ENCODE measurements around the gene FGFR1OP2. TPM values are rescaled to one million over a fixed set of nuclear protein-coding genes. Genes with fewer than 3 reads are reported as not detected.

The FGFR1OP2 gene
- total RNA-seq, 2 donors from 2014 or later: 79.6 to 123 TPM

GRCh38 chr12:27008081-27008480 is 69.8 kb downstream of the FGFR1OP2 start:
- Histone ChIP-seq H3K4me1 (ENCODE audit: control insufficient read depth in 1 of 2, low read depth in 2 of 2) (peaks cover 34 to 63% of the 10 kb centered on the region in 2 donors), H3K27me3 (replicated peaks; ENCODE audit: insufficient read depth) (no peaks in the 10 kb centered on the region), H3K4me3 (no peak overlapping the region), H3K9me3 (no peaks in the 10 kb centered on the region), H3K27ac (no peak overlapping the region), H3K36me3 (no peaks in the 10 kb centered on the region)
- ATAC-seq (ENCODE audit: insufficient number of reproducible peaks, low FRiP score, low read depth) (no peak), DNase-seq (ENCODE audit: low spot score) (no peak)
- TF ChIP-seq, protein P1, sequence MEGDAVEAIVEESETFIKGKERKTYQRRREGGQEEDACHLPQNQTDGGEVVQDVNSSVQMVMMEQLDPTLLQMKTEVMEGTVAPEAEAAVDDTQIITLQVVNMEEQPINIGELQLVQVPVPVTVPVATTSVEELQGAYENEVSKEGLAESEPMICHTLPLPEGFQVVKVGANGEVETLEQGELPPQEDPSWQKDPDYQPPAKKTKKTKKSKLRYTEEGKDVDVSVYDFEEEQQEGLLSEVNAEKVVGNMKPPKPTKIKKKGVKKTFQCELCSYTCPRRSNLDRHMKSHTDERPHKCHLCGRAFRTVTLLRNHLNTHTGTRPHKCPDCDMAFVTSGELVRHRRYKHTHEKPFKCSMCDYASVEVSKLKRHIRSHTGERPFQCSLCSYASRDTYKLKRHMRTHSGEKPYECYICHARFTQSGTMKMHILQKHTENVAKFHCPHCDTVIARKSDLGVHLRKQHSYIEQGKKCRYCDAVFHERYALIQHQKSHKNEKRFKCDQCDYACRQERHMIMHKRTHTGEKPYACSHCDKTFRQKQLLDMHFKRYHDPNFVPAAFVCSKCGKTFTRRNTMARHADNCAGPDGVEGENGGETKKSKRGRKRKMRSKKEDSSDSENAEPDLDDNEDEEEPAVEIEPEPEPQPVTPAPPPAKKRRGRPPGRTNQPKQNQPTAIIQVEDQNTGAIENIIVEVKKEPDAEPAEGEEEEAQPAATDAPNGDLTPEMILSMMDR (IDR thresholded peaks at IDR 0.05): no peak

- no peak for DNase-seq (ENCODE audit: low spot score)
- Histone ChIP-seq H3K36me3 (no peaks in the 10 kb centered on the region), H3K4me3 (no peak overlapping the region), H3K27ac (no peak overlapping the region), H3K27me3 (replicated peaks; ENCODE audit: insufficient read depth) (no peaks in the 10 kb centered on the region), H3K4me1 (ENCODE audit: control insufficient read depth in 1 of 2, low read depth in 2 of 2) (peaks cover 29 to 61% of the 10 kb centered on the region in 2 donors), H3K9me3 (no peaks in the 10 kb centered on the region)
- ATAC-seq (ENCODE audit: insufficient number of reproducible peaks, low FRiP score, low read depth): no peak
- TF ChIP-seq, protein P1 (IDR thresholded peaks at IDR 0.05): no peak
Measured at GRCh38 chr12:27009881-27010301, 71.6 kb downstream of the FGFR1OP2 start.

DNA sequence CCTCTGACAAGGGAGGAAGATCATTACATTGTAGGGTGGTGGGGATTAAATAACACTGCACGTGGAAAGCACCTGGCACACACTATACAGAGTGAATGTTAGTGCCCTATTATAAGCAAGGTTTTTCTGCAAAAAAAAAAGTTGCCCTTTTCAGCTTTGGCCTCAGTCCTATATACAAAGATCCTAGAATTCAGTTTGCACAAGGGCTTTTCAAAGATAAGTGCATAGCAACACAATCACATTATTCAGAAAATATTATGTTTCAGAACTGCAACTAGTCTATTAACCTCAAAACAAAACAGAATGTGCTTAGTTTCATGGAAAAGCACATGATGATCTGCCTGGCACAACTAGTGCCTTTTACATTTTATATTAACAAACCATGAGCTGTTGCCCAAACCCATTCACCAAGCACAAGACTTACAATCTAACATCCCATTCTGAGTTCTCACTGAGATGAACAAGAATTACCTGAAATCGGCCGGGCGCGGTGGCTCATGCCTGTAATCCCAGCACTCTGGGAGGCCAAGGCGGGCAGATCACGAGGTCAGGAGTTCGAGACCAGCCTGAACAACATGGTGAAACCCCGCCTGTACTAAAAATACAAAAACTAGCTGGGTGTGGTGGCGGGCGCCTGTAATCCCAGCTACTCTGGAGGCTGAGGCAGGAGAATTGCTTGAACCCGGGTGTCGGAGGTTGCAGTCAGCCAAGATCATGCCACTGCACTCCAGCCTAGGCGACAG is 74.1 kb downstream of the FGFR1OP2 start:
- Histone ChIP-seq H3K27me3 (replicated peaks; ENCODE audit: insufficient read depth) (no peaks in the 10 kb centered on the region), H3K27ac (peak overlapping the region; percentile 28 to 88), H3K9me3 (no peaks in the 10 kb centered on the region), H3K36me3 (no peaks in the 10 kb centered on the region), H3K4me1 (ENCODE audit: control insufficient read depth in 1 of 2, low read depth in 2 of 2) (peaks cover 20 to 52% of the 10 kb centered on the region in 2 donors), H3K4me3 (peak overlapping the region; percentile 90)
- DNase-seq (ENCODE audit: low spot score) (no peak), ATAC-seq (ENCODE audit: insufficient number of reproducible peaks, low FRiP score, low read depth) (peak; percentile 15)
- TF ChIP-seq, protein P1 (IDR thresholded peaks at IDR 0.05): no peak

DNA sequence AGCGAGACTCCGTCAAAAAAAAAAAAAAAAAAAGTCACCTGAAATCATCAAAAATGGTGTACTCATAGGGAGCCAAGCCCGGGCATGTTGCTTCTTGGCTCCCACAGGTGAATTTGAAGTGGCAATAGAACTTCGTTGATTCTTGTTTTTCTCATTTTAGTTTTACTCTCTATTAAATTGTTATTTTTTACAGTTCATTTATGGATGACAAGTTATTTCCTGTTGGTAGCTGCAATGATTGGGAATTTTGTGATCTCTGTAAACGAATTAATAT is 74.6 kb downstream of the FGFR1OP2 start:
- DNase-seq (ENCODE audit: low spot score) (no peak), ATAC-seq (ENCODE audit: insufficient number of reproducible peaks, low FRiP score, low read depth) (no peak)
- H3K27ac ChIP-seq: peak overlapping the region; percentile 28 to 88
- H3K4me3 ChIP-seq: peak overlapping the region; percentile 90
- TF ChIP-seq, protein P1 (IDR thresholded peaks at IDR 0.05): no peak
- H3K4me1 ChIP-seq (ENCODE audit: control insufficient read depth in 1 of 2, low read depth in 2 of 2): peaks cover 20 to 52% of the 10 kb centered on the region in 2 donors
- no peaks in the 10 kb centered on the region for H3K36me3 ChIP-seq
- no peaks in the 10 kb centered on the region for H3K27me3 ChIP-seq (replicated peaks; ENCODE audit: insufficient read depth)
- no peaks in the 10 kb centered on the region for H3K9me3 ChIP-seq

GRCh38 chr12:27013611-27014084 is 75.4 kb downstream of the FGFR1OP2 start:
- H3K27me3 ChIP-seq (replicated peaks; ENCODE audit: insufficient read depth): no peaks in the 10 kb centered on the region
- TF ChIP-seq, protein P1 (IDR thresholded peaks at IDR 0.05): no peak
- peaks cover 20 to 52% of the 10 kb centered on the region in 2 donors for H3K4me1 ChIP-seq (ENCODE audit: control insufficient read depth in 1 of 2, low read depth in 2 of 2)
- no peaks in the 10 kb centered on the region for H3K36me3 ChIP-seq
- ATAC-seq (ENCODE audit: insufficient number of reproducible peaks, low FRiP score, low read depth): peak; percentile 29
- H3K9me3 ChIP-seq: no peaks in the 10 kb centered on the region
- DNase-seq (ENCODE audit: low spot score): no peak
- H3K27ac ChIP-seq: peak overlapping the region; percentile 88 to 93
- H3K4me3 ChIP-seq: peak overlapping the region; percentile 90

All from thoracic aorta (tissue), 2 donors.